HepG2 (cell line): ENCODE data around the gene CCDC38. TPM values are rescaled to one million over a fixed set of nuclear protein-coding genes. Genes with fewer than 3 reads are reported as not detected.

ENCODE experiments used
- ATAC-seq: fragments of 200-7000 bp; cut with Tn5 transposase; 3 replicates; pipeline ENCODE4 v1.9.1; 2020; ENCODE audit warnings: mild to moderate bottlenecking, moderate library complexity
- BruUV-seq: library from RNA; stranded (reverse); fragments of 400-500 nt; replicated peaks from 2 replicates; lab custom pipeline; 2021; lab: Mats Ljungman, UMichigan
- CTCF ChIA-PET: fragments of 300-600 bp; formaldehyde crosslinking; extraction: SDS; loops from one replicate; lab custom pipeline; 2021; ENCODE audit warnings: low total read pairs, inconsistent platforms, low intra/inter-chr PET ratio; lab: Yijun Ruan, JAX
- POLR2A ChIA-PET: fragments of 350-600 bp; sonication (Branson Sonifier 250); formaldehyde crosslinking; loops from one replicate; lab custom pipeline; 2020; ENCODE audit warnings: antibody characterized with exemption, inconsistent platforms; lab: Yijun Ruan, JAX
- DNase-seq: peaks from one replicate; pipeline ENCODE4 v3.0.0-alpha.2; 2015; ENCODE audit warnings: low spot score
- FAIRE-seq: peaks from 3 replicates; lab custom pipeline; 2011; peaks lifted over from hg19 to GRCh38; lab: Jason Lieb, UNC
- H2AFZ ChIP-seq: one replicate; pipeline ENCODE4 v1.6.1; 2011; ENCODE audit warnings: low read length, inconsistent platforms
- H3K27ac ChIP-seq: fragments of 300-600 bp; 3 replicates; pipeline ENCODE4 v1.8.0; 2011; ENCODE audit warnings: mixed run types, mild to moderate bottlenecking, mixed read lengths, low read length, inconsistent platforms; ENCODE audit not compliant: insufficient read depth; ENCODE audit errors: extremely low read length
- H3K27me3 ChIP-seq, 2 experiments: fragments of 200-600 bp in 1 of 2; 2 replicates in 1 of 2; 3 replicates in 1 of 2; pipeline versions ENCODE4 v1.6.0 to v1.8.0; 2011; ENCODE audit warnings: low read length in 2 of 2, mild to moderate bottlenecking in 2 of 2, moderate library complexity in 2 of 2, inconsistent platforms in 1 of 2; ENCODE audit not compliant: insufficient read depth in 2 of 2, control insufficient read depth in 1 of 2
- H3K36me3 ChIP-seq, 2 experiments: fragments of 200-600 bp in 1 of 2; replicated peaks in 1 of 2; 2 replicates in 1 of 2; 3 replicates in 1 of 2; pipeline versions ENCODE4 v1.5.1 to v1.8.0; 2011; ENCODE audit warnings: low read length in 2 of 2, inconsistent platforms in 1 of 2; ENCODE audit not compliant: insufficient read depth in 2 of 2, control insufficient read depth in 1 of 2
- H3K4me1 ChIP-seq: 2 replicates; pipeline ENCODE4 v1.5.1; 2012; ENCODE audit warnings: low read length, inconsistent platforms; ENCODE audit not compliant: insufficient read depth
- H3K4me2 ChIP-seq: 2 replicates; pipeline ENCODE4 v1.6.0; 2011; ENCODE audit warnings: low read depth, low read length, inconsistent platforms
- H3K4me3 ChIP-seq, 3 experiments: fragments of 200-600 bp in 1 of 3; sonication (generic), shearing (Covaris generic) in 1 of 3; replicated peaks in 1 of 3; 2 replicates each; pipeline ENCODE4 v1.5.1; 2011 to 2016; ENCODE audit warnings: low read length in 3 of 3, inconsistent platforms in 2 of 3, low read depth in 2 of 3, mild to moderate bottlenecking in 2 of 3, control low read depth in 1 of 3, mixed read lengths in 1 of 3; ENCODE audit not compliant: insufficient read depth in 1 of 3
- H3K79me2 ChIP-seq: one replicate; pipeline ENCODE4 v1.6.1; 2011; ENCODE audit warnings: low read length, inconsistent platforms; ENCODE audit not compliant: insufficient read depth
- H3K9ac ChIP-seq: 2 replicates; pipeline ENCODE4 v1.6.0; 2011; ENCODE audit warnings: mild to moderate bottlenecking, low read depth, low read length, inconsistent platforms; ENCODE audit not compliant: insufficient read depth
- H3K9me3 ChIP-seq: 2 replicates; pipeline ENCODE4 v1.5.1; 2012; ENCODE audit warnings: mild to moderate bottlenecking, low read length
- H4K20me1 ChIP-seq: 2 replicates; pipeline ENCODE4 v1.6.0; 2011; ENCODE audit warnings: inconsistent platforms, mild to moderate bottlenecking, low read length, moderate library complexity; ENCODE audit not compliant: insufficient read depth
- DRAP1 ChIP-seq: IDR thresholded peaks from 2 replicates; pipeline ENCODE4 v1.6.1; 2016; ENCODE audit warnings: missing genetic modification reagents, missing compliant biosample characterization
- ETS1 ChIP-seq: sonication (generic); formaldehyde crosslinking; IDR thresholded peaks from 2 replicates; pipeline ENCODE4 v1.4.0; 2020; ENCODE audit warnings: missing genetic modification reagents
- GTF3A ChIP-seq: sonication (generic); formaldehyde crosslinking; conservative IDR thresholded peaks from 2 replicates; pipeline ENCODE4 v1.4.0; 2020; ENCODE audit warnings: mild to moderate bottlenecking, missing genetic modification reagents
- NR1H2 ChIP-seq: sonication (generic); formaldehyde crosslinking; IDR thresholded peaks from 2 replicates; pipeline ENCODE4 v1.8.1; 2022; ENCODE audit warnings: low read depth, missing genetic modification reagents, borderline replicate concordance
- SNAPC2 ChIP-seq: sonication (generic); formaldehyde crosslinking; IDR thresholded peaks from 2 replicates; pipeline ENCODE4 v1.8.1; 2022; ENCODE audit warnings: mild to moderate bottlenecking, missing genetic modification reagents
- SRY ChIP-seq: sonication (generic); formaldehyde crosslinking; IDR thresholded peaks from 2 replicates; pipeline ENCODE4 v1.8.0; 2022; ENCODE audit warnings: mild to moderate bottlenecking, missing genetic modification reagents
- STAG1 ChIP-seq: sonication (generic); formaldehyde crosslinking; IDR thresholded peaks from 2 replicates; pipeline ENCODE4 v1.4.0; 2020; ENCODE audit warnings: missing genetic modification reagents
- TBX2 ChIP-seq: sonication (generic); formaldehyde crosslinking; IDR thresholded peaks from 2 replicates; pipeline ENCODE4 v1.5.0; 2020; ENCODE audit warnings: missing genetic modification reagents, mild to moderate bottlenecking, borderline replicate concordance
- TBX3 ChIP-seq: fragments of 450-650 bp; IDR thresholded peaks from 2 replicates; pipeline ENCODE4 v1.6.1; 2017; ENCODE audit warnings: antibody characterized with exemption, mild to moderate bottlenecking, inconsistent platforms, borderline replicate concordance
- ZHX2 ChIP-seq, 2 experiments: sonication (generic) in 1 of 2; formaldehyde crosslinking in 1 of 2; IDR thresholded peaks; 2 replicates each; pipeline versions ENCODE4 v1.6.1 to v1.9.0; 2014 to 2022; ENCODE audit warnings: antibody characterized with exemption in 1 of 2, borderline replicate concordance in 1 of 2, inconsistent platforms in 1 of 2, low read depth in 1 of 2, missing genetic modification reagents in 1 of 2
- ZNF160 ChIP-seq: sonication (generic); formaldehyde crosslinking; IDR thresholded peaks from 2 replicates; pipeline ENCODE4 v1.8.0; 2022; ENCODE audit warnings: mild to moderate bottlenecking, inconsistent platforms, missing genetic modification reagents
- ZNF260 ChIP-seq: sonication (generic); formaldehyde crosslinking; IDR thresholded peaks from 2 replicates; pipeline ENCODE4 v1.4.0; 2020; ENCODE audit warnings: missing genetic modification reagents, low read depth, mild to moderate bottlenecking, borderline replicate concordance
- ZNF512B ChIP-seq: sonication (generic); formaldehyde crosslinking; IDR thresholded peaks from 2 replicates; pipeline ENCODE4 v1.5.1; 2020; ENCODE audit warnings: missing genetic modification reagents, mild to moderate bottlenecking, borderline replicate concordance
- ZNF790 ChIP-seq: sonication (generic); formaldehyde crosslinking; IDR thresholded peaks from 2 replicates; pipeline ENCODE4 v1.8.0; 2022; ENCODE audit warnings: missing genetic modification reagents, mild to moderate bottlenecking, borderline replicate concordance
- WGBS: methylation state at CpG from one replicate; pipeline ENCODE4 v1.1.6; 2017; ENCODE audit warnings: low lambda C conversion rate; 5-methylcytosine and 5-hydroxymethylcytosine counted together
- in situ Hi-C: cut with HindIII; loops from 2 replicates; pipeline ENCODE4 v1.10.0; 2017; ENCODE audit warnings: low pct_unique_long_range_greater_than_20kb; ENCODE audit not compliant: extremely low pct_ligation_motif_present
- intact Hi-C: fragments of 100-400 bp; cut with micrococcal nuclease; formaldehyde crosslinking; loops from one replicate; pipeline ENCODE4 v1.10.0; 2022; ENCODE audit not compliant: unreplicated experiment
- polyA plus RNA-seq, 8 experiments: library from polyadenylated mRNA; depleted of rRNA in 3 of 8; stranded (reverse) in 7 of 8; unstranded in 1 of 8; fragments of >200 nt; fragmentation: Illumina TruSeq in 4 of 8; extraction: Trizol in 4 of 8; gene quantifications; 2 replicates each; pipeline versions ENCODE4 v1.2.1 to v1.2.3, GENCODE V29; 2011 to 2016; ENCODE audit warnings: low read depth in 4 of 8, missing spikeins in 1 of 8, mixed read lengths in 1 of 8; ENCODE audit not compliant: insufficient read depth in 1 of 8
- total RNA-seq, 5 experiments: library from RNA; depleted of rRNA; stranded (reverse); fragments of >200 nt; fragmentation: Illumina TruSeq; extraction: Trizol; gene quantifications; 2 replicates each; pipeline ENCODE4 v1.2.3, GENCODE V29; 2016; ENCODE audit warnings: low read depth in 1 of 5

Gene CCDC38
- total and polyA plus RNA-seq, 2 of the 13 experiments (the other 11 are each of a cell fraction or from before 2014, with no cell fraction given): 0.24 to 0.32 TPM

- intact Hi-C loops: no loop called here
- TF ChIP-seq ETS1 (no peak), ZNF260 (CRISPR knock-in tag) (no peak), ZNF512B (CRISPR knock-in tag) (no peak), ZNF160 (no peak), ZNF790 (CRISPR knock-in tag) (no peak), ZHX2 (IDR thresholded peaks at IDR 0.05; ENCODE audit: low read depth) (no peak), ZHX2 (CRISPR knock-in tag; IDR thresholded peaks at IDR 0.05; ENCODE audit: borderline replicate concordance) (no peak), SNAPC2 (CRISPR knock-in tag) (no peak), NR1H2 (CRISPR knock-in tag) (no peak), GTF3A (CRISPR knock-in tag) (no peak), TBX2 (no peak), DRAP1 (no peak), TBX3 (no peak), STAG1 (no peak), SRY (CRISPR knock-in tag) (no peak)
Observed at GRCh38 chr12:95896846-95897245, 45.6 kb downstream of the CCDC38 start.

More at GRCh38 chr12:95896846-95897245, 45.6 kb downstream of the CCDC38 start:
- no TSS peak for BruUV-seq
- Histone ChIP-seq H3K27ac (no peak overlapping the region), H4K20me1 (no peaks in the 10 kb centered on the region), H3K27me3 (no peaks in the 10 kb centered on the region; a peak in 1 of 5 replicates), H2AFZ (no peak overlapping the region), H3K36me3 (no peaks in the 10 kb centered on the region), H3K4me2 (no peak overlapping the region), H3K4me3 (no peak overlapping the region), H3K4me1 (no peaks in the 10 kb centered on the region), H3K79me2 (no peaks in the 10 kb centered on the region), H3K9ac (no peak overlapping the region), H3K9me3 (no peaks in the 10 kb centered on the region)
- in situ Hi-C loops: no loop called here
- ATAC-seq (no peak), DNase-seq (no peak), FAIRE-seq (no peak)
- ChIA-PET POLR2A (no interaction called here), CTCF (no interaction called here)
- WGBS: 13% methylated on average over 4 of the region's 4 CpGs
